HG02973 (cell line): ENCODE data around the gene PDE6B.
"Not testable (repeated sequence)": the region's sequence is repeated elsewhere in the genome, so short reads cannot be mapped to it uniquely, and the experiment has no call there.

Experiments
- ATAC-seq: cut with Tn5 transposase; IDR thresholded peaks from one replicate; pipeline ENCODE4 v1.9.1; 2021; ENCODE audit warnings: moderate library complexity; ENCODE audit not compliant: unreplicated experiment

The PDE6B gene

GRCh38 chr4:668219-668618 lies 42.8 kb downstream of the PDE6B start:
- ATAC-seq = not testable (repeated sequence)

GRCh38 chr4:669806-670559 lies 44.6 kb downstream of the PDE6B start:
- ATAC-seq = not testable (repeated sequence)

GRCh38 chr4:671769-672168 lies 46.4 kb downstream of the PDE6B start:
- ATAC-seq = no peak

- ATAC-seq = no peak
These were observed 48.1 kb downstream of the PDE6B start for GRCh38 chr4:673349-674091.

- peak; percentile 71 for ATAC-seq
These were observed 49.0 kb downstream of the PDE6B start, which contains the start of the genes ATP5ME and MYL5 for GRCh38 chr4:674172-675035. TSS of gene ATP5ME (minus strand) at chr4:674276. CDS start at chr4:674247, 29 bp downstream. TSS of gene MYL5 (plus strand) at chr4:674542. CDS start at chr4:678027, 3,485 bp downstream.

- ATAC-seq = no peak
These were observed 49.9 kb downstream of the PDE6B start for GRCh38 chr4:675036-675882.

DNA sequence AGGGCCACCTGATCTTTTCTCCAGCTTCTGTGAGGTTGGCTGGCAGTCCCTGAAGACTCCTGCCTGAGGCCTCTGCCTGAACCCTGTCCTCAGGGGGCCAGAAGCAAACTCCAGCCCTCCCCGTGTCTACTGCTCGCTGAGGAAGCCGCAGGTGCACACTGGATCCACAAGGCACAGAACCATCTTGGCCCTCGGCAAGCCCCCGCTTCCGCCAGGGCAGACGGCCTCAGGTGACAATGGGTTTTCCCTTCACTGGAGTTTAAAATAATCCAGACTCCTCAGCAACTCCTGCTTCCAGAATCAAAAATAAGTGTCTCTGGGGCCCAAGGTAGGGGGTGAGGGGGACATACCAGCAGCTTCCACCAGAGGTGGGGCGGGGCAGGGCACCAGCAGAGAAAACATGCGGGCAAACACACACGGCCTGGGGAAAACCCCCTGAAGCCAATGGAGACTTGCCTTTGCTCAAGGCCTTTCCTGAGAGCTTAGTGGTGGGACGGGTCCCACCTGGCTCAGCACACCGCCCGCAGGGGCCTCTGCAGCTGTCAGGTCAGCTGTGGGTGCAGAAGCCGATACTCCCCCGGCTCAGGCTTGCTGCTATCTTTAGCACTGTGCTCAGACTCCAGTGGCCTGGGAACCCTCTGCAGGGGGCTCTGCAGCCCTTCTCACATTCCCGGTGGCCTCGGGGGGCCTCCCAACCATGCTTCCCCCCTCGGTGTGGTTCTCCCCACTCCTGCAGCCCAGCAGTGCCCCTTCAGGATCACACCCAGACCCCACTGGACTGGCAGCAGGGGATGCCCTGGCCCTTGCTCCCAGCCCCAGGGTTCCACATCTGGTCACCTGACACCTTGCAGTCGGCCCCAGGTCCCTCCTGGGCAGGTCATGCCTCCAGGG lies 50.9 kb downstream of the PDE6B start:
- ATAC-seq = peak; percentile 25

- no peak for ATAC-seq
These were observed 51.5 kb downstream of the PDE6B start for GRCh38 chr4:676871-677235.

- no peak for ATAC-seq
These were observed 52.3 kb downstream of the PDE6B start for GRCh38 chr4:677431-678293.

DNA sequence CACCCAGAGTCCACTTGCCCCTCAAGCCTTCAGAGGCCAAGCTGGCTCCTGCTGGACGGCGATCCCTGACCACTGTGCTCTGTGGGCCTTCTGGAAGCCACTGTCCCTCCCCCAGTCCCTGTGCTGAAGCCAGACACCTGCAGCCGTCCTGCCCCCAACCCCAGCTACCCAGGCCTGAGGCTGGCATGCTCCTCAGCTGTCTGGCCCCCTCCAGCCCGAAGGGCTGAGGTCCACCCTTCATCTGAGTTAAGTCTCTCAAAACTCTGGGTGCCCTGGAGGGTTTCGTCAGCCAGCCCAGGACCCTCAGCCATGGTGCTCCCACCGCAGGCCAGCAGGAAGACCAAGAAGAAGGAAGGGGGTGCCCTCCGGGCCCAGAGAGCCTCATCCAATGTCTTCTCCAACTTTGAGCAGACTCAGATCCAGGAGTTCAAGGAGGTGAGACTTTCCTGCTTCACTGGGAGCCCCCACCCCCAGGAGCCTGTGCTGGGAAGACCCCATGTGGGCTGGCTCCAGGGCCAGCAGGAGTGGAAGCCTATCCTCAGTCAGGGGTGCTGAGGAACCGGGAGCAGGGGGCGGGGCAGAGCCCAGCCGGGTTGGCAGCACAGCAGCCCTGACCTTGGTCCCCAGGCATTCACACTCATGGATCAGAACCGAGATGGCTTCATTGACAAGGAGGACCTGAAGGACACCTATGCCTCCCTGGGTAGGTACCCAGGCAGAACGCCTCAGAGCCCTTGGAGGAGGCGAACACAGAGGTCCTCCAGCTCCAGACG lies 53.1 kb downstream of the PDE6B start:
- ATAC-seq = no peak

GRCh38 chr4:679104-679481 lies 53.7 kb downstream of the PDE6B start:
- no peak for ATAC-seq

DNA sequence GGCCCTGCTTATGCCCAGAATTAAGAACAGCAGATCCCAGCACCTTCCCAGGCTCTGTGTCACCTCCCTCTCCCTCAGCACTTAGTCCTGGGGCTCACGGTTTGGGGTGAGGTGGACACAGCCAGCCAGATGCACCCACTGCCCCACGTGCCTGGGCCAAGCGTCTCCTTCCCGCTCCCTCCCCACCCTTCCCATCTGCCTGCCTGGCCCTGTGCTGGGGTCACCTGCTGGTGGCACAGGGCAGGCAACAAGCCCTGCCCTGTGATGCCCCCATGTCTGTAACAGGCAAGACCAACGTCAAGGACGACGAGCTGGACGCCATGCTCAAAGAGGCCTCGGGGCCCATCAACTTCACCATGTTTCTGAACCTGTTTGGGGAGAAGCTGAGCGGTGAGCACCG lies 54.3 kb downstream of the PDE6B start:
- no peak for ATAC-seq

DNA sequence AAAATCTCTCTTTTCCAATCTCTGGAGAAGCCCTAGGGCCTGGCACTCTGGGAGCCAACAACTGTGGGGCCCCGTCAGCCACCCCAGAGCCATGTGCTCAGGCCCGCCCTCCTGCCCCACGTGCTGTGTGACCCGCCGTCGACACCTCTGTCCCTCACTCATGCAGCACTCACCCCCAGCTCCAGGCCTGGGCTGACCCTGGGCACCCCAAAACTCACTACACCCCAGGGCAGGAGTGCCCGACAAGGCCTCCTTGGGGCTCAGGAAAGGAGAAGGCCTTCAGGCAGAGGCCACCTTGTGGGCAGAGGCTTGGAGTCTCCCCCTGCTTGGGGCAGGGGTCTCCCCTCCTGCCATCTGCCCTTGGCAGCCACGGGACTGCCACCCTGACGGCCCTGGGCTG lies 54.7 kb downstream of the PDE6B start:
- ATAC-seq = no peak

- no peak for ATAC-seq
These were observed 55.2 kb downstream of the PDE6B start for GRCh38 chr4:680551-680927.

GRCh38 chr4:680928-681645 lies 55.7 kb downstream of the PDE6B start:
- ATAC-seq = no peak

DNA sequence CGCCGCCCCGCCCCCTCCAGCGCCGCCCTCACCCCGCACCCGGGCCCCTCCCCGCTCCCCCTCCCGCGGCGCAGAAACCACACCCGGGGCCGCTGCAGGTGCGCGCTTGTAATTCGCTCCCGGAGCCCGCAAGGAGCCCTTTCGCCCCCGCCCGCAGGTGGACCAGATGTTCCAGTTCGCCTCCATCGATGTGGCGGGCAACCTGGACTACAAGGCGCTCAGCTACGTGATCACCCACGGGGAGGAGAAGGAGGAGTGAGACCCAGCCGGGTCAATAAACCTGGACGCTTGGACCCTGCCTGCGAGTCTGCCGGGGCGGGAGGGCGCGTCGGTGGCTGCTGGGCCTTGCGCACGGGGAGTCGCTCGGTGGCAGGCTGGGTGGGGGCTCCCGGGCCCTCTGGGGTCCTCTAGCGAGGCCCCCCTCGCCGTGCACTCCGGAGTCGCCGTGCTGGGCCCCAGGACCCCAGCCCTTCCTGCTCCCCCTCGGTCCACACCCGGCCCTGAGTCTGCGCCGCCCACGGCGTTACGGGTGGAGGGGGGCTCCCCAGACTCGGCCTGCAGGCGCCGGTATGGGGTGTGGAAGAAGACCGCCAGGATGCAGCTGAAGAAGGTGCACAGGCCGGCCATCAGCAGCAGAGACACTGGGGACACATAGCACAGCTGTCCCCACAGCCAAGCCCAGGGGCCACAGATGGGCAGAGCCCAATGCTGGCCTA lies 56.5 kb downstream of the PDE6B start:
- no peak for ATAC-seq
